Mucosa of rectum (tissue), 2 donors: ENCODE data around the gene WNK2.
A peak's percentile ranks its signal among the peaks of the same experiment; 100 is the strongest.
"Not testable (repeated sequence)": the region's sequence is repeated elsewhere in the genome, so short reads cannot be mapped to it uniquely, and the experiment has no call there.

Source experiments
- H3K27ac ChIP-seq, 2 donors: one replicate each; pipeline ENCODE4 v1.7.0; 2013; ENCODE audit warnings: inconsistent platforms in 2 of 2, low read depth in 2 of 2, low read length in 2 of 2
- H3K27me3 ChIP-seq, 2 donors: one replicate each; pipeline ENCODE4 v1.7.0; 2013; ENCODE audit warnings: low read length in 2 of 2; ENCODE audit not compliant: control insufficient read depth in 2 of 2, insufficient read depth in 2 of 2
- H3K36me3 ChIP-seq, 2 donors: one replicate each; pipeline ENCODE4 v1.7.0; 2013; ENCODE audit warnings: low read length in 2 of 2; ENCODE audit not compliant: control insufficient read depth in 2 of 2, insufficient read depth in 2 of 2
- H3K4me1 ChIP-seq, 2 donors: one replicate each; pipeline ENCODE4 v1.7.0; 2013; ENCODE audit warnings: low read length in 2 of 2, mild to moderate bottlenecking in 1 of 2; ENCODE audit not compliant: control insufficient read depth in 2 of 2, insufficient read depth in 2 of 2
- H3K4me3 ChIP-seq, 2 donors: one replicate each; pipeline ENCODE4 v1.7.0; 2013; ENCODE audit warnings: low read length in 2 of 2
- H3K9ac ChIP-seq, 2 donors: one replicate each; pipeline ENCODE4 v1.7.0; 2013; ENCODE audit warnings: low read length in 2 of 2, low read depth in 1 of 2, mild to moderate bottlenecking in 1 of 2
- H3K9me3 ChIP-seq, 2 donors: one replicate each; pipeline ENCODE4 v1.7.0; 2013; ENCODE audit warnings: low read length in 2 of 2; ENCODE audit not compliant: control insufficient read depth in 2 of 2
- donor health status: healthy.
- donor health status: Normal muscosa, but diverticular disease.

Gene WNK2

DNA sequence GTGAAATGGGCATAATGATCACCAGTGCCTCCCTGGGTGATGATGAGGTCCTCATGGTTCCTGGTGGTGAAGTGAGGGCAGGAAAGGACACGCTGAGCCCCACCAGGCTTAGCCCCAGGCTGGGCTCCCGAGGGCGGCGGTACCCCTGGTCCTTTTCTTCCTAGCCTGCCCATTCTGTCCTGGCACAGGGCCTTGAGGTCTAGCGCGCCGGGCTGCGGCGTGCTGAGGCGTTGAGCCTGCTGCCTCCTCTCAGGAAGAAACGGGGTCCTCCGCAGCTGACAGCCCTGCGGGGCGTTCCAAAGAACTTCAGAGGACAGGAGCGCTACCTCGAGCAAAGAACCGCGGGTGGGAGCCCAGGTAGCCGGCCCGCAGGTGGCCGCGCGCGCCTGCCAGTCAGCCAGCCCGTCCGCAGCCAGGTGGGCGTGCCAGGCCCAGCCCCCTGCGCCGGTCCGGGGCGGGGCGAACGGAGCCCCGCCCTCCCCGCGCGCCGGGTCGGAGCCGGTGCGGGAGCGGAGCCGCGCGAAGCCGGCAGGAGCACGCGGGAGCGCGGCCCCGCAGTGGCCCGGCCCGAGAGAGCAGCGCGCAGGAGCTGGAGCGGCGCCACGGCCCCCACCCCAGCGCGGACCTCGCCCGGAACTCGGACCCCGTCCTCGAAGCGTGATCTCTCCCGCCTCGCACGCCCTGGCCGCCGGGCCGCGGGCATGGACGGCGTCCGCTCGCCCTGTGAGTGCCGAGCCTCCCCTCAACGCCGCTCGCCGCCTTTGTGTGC is at the start of gene WNK2:
Gene WNK2 (plus strand): TSS at position 477 of the 769 bp plus-strand sequence. CDS start 791 bp downstream, outside the sequence.
- no peaks in the 10 kb centered on the region for H3K36me3 ChIP-seq
- peak within 1 kb of the TSS; percentile 50 to 58 for H3K27ac ChIP-seq

DNA sequence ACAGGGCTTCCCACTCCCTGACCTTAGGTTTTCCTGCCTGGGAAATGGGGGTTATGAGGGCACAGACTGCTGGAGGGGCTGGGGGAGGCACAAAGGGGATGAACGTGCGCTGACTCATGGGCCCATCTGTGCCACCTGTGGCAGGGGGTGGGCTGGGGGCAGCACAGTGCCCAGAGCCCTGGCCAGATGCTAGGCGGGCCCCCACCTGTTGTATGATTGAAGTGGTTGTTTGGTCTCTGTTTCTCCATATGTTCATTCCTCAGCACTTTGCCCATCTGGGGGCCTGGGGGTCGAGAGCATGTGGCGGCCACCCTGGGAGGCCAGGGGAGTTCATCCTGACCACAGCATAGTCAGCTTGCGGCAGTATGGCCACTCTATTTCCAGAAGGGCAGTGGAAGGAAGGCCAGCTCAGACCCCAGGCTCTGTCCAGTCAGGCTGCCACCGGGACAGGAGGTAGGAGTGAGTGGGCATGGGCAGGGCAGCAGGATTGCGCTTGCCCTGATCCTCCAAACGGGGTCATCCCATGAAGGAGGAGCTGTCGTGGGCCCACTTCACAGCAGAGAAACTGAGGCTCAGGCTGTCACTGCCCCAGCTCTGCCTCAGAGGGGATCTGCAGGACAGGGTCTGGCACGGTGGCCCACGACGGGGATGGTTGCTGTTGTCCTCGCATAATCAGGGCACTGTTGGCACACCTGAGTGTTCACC is 49.0 kb upstream of the WNK2 start:
- Histone ChIP-seq H3K4me1 (peaks cover 39 to 40% of the 10 kb centered on the region in 2 donors), H3K27ac (peak overlapping the region; percentile 84 to 94), H3K9me3 (no peaks in the 10 kb centered on the region), H3K4me3 (peak overlapping the region; percentile 83 to 85), H3K9ac (peak overlapping the region; percentile 91 to 95), H3K27me3 (no peaks in the 10 kb centered on the region), H3K36me3 (no peaks in the 10 kb centered on the region)

More for the DNA sequence above, at the start of gene WNK2:
- Histone ChIP-seq H3K9ac (peak within 1 kb of the TSS; percentile 52 to 77), H3K4me3 (peak within 1 kb of the TSS; percentile 67 to 72), H3K27me3 (peaks cover 3 to 6% of the 10 kb centered on the region in 2 donors), H3K4me1 (peaks cover 29 to 40% of the 10 kb centered on the region in 2 donors), H3K9me3 (no peaks in the 10 kb centered on the region)

DNA sequence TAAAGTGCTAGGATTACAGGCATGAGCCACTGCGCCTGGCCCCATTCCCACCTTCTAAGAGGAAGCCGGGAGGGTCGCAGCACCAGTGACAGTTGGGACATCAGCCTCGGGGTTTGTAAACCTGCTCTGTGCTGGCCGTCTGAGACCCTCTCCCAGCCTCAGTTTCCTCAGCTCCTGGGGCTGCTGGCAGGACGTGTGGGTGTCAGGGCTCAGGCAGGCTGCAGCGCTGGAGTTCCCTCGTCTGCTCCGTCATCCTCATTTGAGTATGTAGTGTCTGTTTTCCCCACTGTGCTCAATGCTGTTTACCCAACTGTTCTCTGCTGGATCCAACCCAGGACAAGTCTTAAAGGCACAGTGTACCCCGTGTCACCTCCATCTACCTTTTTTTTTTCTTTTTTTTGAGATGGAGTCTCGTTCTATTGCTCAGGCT is 47.9 kb upstream of the WNK2 start:
- H3K4me3 ChIP-seq: no peak overlapping the region
- no peaks in the 10 kb centered on the region for H3K27me3 ChIP-seq
- no peaks in the 10 kb centered on the region for H3K9me3 ChIP-seq
- H3K4me1 ChIP-seq: peaks cover 34 to 38% of the 10 kb centered on the region in 2 donors
- peak overlapping the region in 1 of 2 donors; percentile 12 for H3K9ac ChIP-seq
- H3K27ac ChIP-seq: no peak overlapping the region
- H3K36me3 ChIP-seq: no peaks in the 10 kb centered on the region

DNA sequence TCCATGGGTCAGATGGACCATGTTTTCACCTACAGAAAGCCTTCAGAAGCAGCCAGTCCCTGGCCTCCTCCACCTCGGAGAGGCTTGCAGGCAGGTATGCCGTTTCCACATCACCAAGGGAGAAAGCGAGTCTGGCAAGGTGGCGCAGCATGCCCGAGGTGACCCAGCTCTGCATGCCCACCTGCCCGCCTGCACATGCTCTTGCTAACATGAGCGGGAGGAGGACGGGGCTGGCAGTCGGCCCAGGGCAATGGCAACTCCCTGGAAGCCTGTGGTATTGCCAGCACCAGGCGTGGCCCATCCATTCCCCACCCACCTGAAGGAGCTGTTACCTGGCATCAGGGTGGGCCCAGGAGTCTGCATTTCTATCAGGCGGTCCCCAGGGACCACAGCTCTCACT is 46.6 kb upstream of the WNK2 start:
- Histone ChIP-seq H3K36me3 (no peaks in the 10 kb centered on the region), H3K27me3 (no peaks in the 10 kb centered on the region), H3K27ac (no peak overlapping the region), H3K9me3 (no peaks in the 10 kb centered on the region), H3K4me3 (no peak overlapping the region), H3K9ac (no peak overlapping the region), H3K4me1 (peaks cover 22 to 25% of the 10 kb centered on the region in 2 donors)

DNA sequence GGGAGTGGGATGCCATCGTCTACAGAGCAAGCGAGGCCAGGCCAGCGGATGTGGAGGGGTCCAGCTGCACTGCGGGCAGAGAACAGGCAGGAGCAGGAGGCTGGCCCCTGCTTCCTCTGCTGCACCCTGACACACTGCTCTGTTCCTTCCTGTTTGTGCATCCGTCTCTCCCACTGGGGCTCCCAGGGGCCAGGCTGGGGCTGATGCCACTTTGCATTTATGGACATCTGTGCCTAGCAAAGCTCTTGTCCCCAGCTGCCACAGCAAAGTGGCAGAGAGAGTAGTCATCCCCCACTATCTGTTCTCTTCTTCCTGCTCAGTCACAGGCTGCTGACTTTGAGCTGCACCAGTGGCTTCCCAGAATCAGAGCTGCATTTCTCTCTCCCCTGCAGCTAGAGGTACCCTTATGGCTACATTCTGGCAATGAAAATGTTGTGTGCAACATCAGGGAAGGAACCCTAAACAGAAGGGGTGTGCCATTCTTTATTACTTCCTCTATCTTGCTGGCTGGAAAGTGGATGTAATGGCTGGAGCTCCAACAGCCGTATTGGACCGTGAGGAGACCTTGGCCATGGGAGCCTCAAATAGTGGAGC is 45.7 kb upstream of the WNK2 start:
- peaks cover 13 to 15% of the 10 kb centered on the region in 2 donors for H3K4me1 ChIP-seq
- H3K27ac ChIP-seq: no peak overlapping the region
- no peaks in the 10 kb centered on the region for H3K9me3 ChIP-seq
- H3K36me3 ChIP-seq: no peaks in the 10 kb centered on the region
- H3K4me3 ChIP-seq: no peak overlapping the region
- H3K27me3 ChIP-seq: no peaks in the 10 kb centered on the region
- H3K9ac ChIP-seq: no peak overlapping the region

DNA sequence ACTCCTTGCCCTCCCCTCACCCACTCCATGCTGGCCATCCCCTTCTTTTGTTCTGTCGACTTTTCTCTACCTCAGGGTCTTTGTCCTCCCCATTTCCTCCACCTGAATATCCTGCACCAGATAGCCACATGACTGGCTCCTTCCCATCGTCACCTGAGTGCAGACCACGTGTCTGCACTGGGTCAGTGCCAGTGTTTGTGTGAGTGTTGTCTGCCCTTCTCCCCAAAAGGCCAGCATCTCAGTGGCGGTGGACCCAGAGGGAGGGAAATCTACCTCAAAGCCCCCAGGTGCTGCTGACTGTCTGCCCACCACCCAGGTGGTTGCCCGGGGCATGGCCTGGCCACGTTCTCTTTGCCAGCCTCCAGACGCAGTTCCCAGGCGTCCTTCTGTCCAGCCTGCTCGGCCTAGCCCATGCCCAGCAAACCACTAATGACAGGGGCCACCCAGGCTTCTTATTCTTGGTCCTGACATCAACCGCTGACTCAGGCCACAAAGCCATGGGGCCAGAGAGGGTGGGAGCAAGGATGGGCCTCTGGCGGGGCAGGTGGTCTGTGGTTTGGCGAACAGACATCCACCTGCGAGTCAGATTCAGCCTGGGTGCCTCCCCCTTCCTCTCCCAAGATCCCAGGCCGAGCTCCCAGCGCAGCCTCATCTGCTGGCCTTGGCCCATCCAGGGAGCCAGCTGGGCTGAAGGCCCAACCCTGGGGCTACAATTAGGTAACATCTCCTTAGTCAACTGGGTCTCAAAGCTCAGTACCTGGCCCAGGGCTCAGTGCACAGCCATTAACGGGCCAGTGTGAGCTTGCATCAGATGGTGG is 44.4 kb upstream of the WNK2 start:
- H3K9me3 ChIP-seq: no peaks in the 10 kb centered on the region
- no peaks in the 10 kb centered on the region for H3K36me3 ChIP-seq
- no peak overlapping the region for H3K27ac ChIP-seq
- no peaks in the 10 kb centered on the region for H3K27me3 ChIP-seq
- H3K9ac ChIP-seq: no peak overlapping the region
- peaks cover 10 to 16% of the 10 kb centered on the region in 2 donors for H3K4me1 ChIP-seq
- no peak overlapping the region for H3K4me3 ChIP-seq

DNA sequence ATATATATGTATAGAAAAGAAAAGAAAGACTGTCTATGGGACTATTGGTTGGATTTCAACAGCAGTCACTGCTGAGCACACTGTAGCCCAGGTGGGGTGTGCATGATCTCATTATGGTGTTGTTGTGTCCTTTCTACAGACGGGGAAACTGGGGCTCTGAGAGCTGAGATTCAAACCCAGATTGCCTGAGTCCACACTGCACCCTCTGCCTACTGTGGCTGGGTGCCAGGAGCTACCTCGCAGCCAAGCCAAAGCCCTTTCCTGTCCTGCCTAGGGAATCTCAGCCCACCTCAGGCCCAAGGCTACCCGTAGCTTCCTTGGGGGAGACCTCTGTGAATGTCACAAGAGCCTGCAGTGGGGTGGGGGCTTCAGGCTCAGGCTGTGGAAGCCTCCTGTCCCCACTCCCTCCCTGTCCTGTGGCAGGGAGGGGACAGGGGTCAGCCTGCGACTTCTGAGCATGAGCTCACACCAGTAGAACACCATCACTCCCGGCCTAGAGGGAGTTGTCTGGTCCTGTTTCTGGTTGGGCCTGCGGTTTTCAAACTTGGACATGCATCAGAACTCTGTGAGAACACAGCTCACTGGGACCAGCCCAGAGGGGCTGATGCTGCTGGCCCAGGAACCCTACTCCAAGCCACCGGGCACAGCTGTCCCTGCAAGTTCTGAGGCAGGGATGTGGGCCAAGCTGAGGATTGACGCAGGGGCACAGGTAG is 42.0 kb upstream of the WNK2 start:
- no peak overlapping the region for H3K27ac ChIP-seq
- H3K9me3 ChIP-seq: no peaks in the 10 kb centered on the region
- peaks cover 0 to 6% of the 10 kb centered on the region in 2 donors for H3K4me1 ChIP-seq
- no peak overlapping the region for H3K4me3 ChIP-seq
- no peaks in the 10 kb centered on the region for H3K27me3 ChIP-seq
- no peak overlapping the region for H3K9ac ChIP-seq
- no peaks in the 10 kb centered on the region for H3K36me3 ChIP-seq

DNA sequence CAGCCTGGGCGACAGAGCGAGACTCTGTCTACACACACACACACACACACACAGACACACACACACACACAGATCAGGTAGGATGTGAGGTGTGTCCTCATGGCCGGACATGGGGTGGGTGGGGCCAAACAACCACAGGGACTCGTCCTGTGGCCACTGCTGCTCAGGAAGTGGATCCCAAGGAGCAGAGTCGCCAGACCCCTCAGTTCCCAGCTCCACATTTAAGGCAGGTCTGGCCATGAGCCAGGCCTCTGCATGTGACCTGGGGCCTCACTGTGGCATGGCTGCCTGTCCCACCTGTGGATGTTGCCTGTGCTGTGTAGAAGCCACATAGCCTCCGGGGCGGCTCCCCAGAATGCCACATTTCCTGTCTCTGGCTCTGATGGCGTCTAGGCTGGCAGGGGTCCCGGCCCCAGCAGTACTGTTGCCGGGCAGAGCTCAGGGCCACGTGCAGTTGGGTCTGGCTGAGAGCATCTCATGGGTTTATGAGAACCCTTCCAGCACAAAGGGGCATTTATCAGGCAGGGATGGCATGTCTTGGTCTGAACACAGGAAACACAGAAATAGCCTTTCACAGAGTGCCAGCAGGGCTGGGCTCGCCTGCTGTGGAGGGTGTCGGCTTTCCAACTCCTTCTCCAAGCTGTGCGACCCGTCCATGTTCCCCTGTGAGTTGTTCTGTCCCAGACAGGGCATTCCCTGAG is 40.0 kb upstream of the WNK2 start:
- no peaks in the 10 kb centered on the region for H3K27me3 ChIP-seq
- no peak overlapping the region for H3K4me3 ChIP-seq
- H3K27ac ChIP-seq: peak overlapping the region in 1 of 2 donors; percentile 9
- no peak overlapping the region for H3K9ac ChIP-seq
- H3K36me3 ChIP-seq: no peaks in the 10 kb centered on the region
- peaks cover 0 to 6% of the 10 kb centered on the region in 2 donors for H3K4me1 ChIP-seq
- no peaks in the 10 kb centered on the region for H3K9me3 ChIP-seq

DNA sequence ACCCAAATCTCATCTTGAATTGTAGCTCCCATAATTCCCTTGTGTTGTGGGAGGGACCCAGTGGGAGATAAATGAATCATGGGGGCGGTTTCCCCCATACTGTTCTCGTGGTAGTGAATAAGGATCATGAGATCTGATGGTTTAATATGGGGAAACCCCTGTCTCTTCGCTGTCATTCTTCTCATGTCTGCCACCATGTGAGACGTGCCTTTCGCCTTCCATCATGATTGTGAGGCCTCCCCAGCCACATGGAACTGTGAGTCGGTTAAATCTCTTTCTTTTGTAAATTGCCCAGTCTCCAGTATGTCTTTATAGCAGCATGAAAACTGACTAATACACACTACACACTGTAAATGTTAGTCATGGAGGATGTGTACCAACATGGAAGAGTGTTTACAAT is 37.2 kb upstream of the WNK2 start:
- H3K36me3 ChIP-seq, H3K4me3 ChIP-seq, H3K4me1 ChIP-seq: not testable (repeated sequence)

More for the DNA sequence above, 37.2 kb upstream of the WNK2 start:
- not testable (repeated sequence) for H3K9ac ChIP-seq, H3K27ac ChIP-seq, H3K27me3 ChIP-seq, H3K9me3 ChIP-seq
